GM21390 (cell line): ENCODE measurements around the gene ZDHHC8.

ENCODE experiments used
- ATAC-seq: cut with Tn5 transposase; IDR thresholded peaks from one replicate; pipeline ENCODE4 v1.9.1; 2021; ENCODE audit not compliant: unreplicated experiment

ZDHHC8 gene

DNA sequence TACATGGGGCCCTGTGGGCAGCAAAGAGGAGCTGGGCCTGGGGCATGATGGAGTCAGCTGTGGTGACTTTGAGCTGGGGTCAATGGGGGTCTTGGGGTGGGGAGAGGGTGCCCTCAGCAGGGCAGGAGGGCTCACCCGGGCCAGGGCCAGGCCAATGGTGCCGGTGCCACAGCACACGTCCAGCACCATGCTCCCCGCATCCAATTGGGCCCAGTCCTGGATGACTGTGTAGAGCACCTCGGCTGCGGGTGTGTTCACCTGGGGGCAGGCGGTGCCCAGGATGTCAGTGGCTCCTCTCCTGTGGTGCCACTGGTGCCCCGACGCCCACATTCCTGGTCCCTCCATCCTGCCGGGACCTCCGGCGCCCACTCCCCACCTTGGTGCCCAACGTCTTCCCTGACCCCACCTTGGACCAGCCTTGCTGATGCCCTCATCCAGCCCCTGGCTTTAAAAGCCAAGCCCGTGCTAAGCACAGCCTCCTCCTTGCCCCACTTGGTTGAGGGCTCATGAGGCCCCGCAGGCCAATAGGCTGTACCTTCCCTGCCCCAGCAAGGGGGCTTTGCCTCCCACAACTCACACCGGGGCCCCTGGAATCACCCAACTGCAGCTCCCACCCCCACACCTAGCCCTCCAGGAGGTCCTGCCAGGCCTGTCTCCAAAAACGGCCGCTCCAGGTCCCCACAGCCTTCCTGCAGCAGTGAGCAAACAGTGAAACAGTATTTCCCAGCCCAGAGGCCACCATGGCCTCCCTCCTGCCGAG lies 17.9 kb upstream of the ZDHHC8 start:
- ATAC-seq = no peak

DNA sequence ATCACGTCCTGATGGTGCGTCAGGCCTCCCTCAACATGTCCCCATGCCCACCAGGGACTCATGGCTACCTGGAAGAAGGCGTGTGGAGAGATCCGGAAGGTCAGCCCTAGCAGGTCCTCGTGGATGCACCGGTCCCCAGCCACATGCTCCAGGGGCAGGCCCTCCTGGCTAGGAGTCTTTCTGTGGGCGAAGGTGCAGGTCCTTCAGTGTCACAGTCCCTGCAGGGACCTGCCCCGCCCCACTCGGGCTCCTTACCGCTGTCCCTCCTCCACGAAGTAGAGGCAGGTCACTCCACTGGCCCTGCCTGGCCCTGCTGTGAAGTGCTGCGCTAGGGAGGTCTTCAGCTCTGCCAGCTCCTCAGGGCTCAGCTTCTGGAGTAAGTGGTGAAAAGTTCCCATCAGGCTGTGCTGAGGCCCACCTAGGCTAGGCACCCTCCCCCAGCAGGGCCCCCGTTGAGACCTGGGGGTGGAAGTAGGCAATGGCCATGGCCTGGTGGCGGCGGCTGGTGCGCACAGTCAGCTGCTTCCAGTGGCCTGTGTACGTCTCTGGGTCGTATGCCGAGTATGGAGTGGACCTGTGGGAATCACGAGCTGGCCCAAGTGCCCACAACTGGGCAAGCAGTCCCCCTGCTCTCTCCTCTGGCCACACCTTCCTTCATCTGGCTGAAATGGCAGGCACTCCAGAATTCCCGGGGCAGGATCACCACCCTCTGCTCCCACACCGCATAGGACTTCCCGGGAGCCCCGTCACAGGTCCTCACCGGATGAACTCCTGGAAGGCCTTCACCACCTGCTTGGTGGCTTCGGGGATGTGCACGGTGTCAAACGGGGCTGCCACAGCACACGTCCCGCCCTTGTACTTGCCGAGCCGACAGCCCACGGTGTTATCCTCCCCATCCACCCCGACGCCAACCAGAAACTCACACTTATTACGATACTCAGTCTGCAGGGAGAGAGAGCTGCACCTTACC lies 16.8 kb upstream of the ZDHHC8 start:
- no peak for ATAC-seq

DNA sequence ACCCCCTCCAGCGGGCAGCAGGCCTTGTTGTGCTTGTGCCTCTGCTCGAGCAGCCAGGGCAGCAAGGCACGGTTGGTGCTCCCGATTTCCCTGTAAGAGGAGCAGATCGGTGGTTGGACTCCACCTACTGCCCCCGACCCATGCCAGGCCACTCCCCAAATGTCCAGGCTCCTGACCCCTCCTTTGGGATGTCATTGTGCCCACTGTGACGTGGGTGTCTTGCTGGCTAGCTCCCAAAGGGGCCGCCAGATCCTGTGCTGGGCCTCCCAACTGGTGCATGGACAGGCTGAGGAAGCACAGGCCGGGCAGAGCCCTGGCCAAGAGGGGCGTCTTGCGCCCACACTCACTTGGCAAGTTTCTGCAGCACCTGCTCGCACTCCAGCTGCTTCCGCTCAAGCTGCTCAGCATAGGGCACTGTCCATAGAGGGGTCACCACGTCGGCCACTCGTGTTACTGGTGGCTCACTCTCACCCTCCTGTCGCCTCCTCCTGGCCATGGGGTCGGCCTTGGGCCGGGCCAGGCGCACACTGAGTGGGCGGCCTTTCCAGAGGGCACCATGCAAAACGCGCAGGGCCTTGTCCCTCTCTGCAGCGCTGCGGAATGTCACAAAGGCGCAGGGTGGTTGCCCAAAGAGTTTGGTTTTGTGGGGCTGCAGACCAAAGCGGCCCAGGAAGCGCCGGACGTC lies 15.8 kb upstream of the ZDHHC8 start, which contains the start of gene RANBP1:
TSS of gene RANBP1 (plus strand) at position 414 of the 685 bp plus-strand sequence. CDS start at position 495, 81 bp downstream.
- no peak for ATAC-seq

DNA sequence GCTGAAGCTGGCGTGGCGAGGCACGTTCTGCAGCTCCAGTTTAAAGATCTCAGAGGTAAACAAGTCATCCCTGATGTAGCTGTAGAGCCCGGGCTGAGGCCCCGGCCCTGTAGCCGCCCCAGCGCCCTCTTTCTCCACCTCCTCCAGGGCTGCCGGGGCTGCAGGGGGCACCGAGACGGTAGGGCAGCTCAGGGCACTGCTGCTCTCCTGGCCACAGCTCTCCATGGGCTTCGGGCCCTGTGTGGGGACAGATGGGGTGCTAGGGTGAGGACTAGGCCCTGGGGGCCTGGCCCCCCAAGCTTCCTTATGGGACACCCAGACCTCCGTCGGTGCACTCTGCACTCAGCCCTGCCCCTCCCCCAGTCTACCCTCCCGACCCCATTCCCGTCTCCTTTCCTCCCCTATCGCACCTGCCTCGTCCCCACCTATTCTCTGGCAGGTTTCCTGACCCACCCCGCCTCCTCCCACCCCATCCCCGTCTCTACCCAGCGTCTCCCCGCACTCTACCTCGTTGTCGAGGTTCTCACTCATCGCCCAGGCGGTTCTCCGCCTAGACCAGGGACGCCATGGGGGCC lies 15.1 kb upstream of the ZDHHC8 start:
- ATAC-seq = no peak

DNA sequence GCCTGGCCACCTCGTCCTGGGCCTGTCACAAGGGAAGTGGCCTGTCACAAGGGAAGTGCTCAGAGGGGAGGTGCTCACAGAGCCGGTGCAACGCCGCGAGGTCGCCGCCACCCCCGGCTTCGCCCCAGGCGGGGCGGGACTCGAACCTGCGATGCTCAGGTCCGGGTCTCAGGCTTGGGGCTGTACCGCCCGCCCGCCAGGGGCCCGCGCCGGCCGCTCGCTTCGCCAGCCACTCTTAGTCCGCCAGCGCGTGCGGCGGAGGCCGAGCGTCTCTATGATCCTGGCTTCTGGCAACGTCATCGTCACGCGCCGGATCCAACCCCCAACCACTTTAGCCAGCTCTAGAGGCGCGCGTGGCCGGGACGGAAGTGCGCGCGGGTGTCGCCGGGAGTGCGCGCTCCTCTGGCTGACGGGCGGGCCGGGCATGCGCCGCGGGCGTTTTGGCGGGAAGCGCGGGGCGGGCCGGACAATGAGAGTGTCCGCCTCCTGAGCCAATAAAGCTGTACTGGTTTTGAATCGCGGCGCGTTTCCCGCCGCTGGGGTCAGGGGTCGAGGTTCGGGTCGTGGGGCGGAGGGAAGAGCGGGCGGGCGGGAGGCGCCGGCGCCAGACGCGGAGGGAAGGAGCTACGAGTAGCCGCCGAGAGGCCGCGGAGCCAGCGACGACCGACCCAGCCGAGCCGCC lies 14.5 kb upstream of the ZDHHC8 start, which contains the start of gene TRMT2A:
TSS of gene TRMT2A (minus strand) at position 276 of the 682 bp plus-strand sequence. CDS start 320 bp downstream, outside the sequence.
- ATAC-seq = peak; percentile 59

DNA sequence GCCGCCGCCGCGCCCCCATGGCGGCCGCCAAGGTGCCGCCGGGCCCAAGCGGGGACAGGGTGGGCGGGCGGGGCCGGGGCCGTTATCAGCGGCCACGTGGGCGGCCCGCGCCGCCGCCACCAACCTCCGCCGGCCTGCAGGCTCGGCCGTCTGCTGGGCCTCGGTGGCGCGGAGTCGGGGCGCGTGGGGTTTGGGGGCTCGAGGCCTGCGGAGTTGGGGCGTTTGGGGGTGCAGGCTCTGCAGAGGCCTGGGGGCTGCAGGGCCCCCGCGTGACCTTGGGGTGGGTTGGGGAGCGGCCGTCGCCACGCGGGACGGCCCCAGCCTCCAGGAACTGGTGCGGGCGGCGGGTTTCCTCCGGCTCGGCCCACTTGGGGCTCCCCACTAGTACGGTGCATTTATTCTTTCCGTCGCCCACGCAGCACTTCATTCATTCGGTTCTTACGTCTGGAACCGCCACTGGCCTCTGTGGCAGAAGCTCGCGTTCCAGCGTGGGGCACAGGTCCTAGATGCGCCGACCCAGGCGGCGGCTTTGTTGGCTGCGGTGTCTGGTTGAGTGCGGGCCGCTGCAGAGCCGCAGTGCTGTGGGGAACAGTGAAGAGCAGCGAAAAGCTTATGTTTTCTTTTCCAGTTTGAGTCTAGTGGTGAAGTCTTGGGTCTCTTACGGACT lies 13.8 kb upstream of the ZDHHC8 start:
- ATAC-seq = peak; percentile 24

DNA sequence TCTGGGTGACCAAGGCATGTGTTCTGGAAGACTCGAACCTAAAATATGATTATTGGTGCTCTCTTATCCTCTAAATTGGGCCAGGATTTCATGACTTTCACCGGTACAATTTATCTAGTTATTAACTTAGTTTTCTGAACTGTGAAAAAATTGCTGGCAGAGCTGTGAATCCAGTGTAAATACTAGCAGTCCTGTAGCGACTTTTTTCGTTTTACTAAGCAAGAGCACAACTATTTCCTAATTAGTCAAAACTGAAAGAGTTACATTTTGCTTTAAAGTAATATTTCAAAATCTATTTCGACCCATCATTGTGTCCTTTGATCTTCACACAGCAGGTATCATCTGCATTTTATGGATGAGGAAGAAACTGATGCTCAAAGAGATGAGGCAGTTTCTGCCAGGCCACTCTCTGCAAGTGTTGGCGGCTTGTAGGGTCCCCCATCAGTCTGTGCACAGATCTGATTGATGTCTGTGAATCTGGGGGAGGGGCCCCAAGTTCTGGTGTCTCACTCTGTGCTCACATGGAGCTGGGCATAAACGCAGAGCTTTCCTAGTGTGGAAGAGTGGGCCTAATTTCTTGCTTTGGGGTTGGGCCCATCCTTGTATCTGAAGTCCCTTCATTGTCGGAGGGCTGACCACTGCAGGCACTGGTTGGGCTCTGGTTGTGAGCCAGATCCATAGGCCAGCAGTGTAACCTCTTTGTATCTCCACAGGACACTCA lies 13.1 kb upstream of the ZDHHC8 start:
- no peak for ATAC-seq

DNA sequence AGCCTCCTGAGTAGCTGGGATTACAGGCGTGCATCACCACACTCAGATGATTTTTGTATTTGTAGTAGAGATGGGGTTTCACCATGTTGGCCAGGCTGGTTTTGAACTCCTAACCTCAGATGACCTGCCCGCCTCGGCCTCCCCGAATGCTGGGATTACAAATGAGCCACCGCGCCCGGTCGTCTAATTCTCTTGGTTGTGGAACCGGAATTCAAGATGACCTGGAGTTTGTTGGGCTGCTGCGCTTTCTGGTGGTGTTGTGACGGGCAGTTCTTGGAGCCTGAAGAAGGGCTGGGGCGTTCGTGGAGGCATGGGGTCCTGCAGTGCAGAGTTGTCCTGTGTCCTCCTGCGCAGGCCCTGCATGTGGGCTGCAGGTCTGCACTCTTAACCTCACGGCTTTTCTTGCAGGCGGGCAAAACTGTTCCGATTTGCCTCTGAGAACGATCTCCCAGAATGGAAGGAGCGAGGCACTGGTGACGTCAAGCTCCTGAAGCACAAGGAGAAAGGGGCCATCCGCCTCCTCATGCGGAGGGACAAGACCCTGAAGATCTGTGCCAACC lies 9.7 kb upstream of the ZDHHC8 start:
- ATAC-seq = no peak

DNA sequence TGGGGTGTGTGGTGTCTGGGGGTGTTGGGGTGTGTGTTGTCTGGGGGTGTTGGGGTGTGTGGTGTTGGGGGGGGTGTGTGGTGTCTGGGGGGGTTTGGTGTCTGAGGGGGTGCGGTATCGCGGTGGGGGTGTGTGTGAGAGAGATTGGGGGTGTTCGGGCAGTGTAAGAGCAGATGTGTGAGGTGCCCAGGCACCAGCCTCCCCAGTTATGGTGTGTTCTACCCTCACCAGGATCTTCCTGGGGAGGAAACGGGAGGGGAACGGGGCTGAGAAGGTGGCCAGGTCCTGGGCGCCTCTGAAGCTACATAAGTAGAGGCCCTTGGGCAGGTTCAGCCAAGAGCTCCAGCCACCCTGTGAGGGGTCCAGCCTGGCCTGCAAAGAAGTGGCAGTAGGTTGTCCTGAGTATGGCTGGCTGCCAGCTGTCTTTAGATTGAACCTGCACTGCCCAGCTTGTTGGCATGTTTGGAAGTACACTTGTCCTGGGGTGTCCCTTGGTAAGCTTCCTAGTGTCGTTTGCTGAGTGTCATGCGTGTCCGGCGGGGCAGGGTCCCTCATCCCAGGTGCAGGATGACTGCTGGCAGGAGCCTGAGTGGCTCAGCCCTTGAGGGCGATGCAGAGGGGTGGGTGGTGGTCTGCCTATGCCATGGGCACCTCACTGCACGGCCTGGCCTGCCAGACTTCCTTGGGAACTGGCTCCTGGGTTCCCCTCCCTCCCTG lies 8.1 kb upstream of the ZDHHC8 start:
- no peak for ATAC-seq

DNA sequence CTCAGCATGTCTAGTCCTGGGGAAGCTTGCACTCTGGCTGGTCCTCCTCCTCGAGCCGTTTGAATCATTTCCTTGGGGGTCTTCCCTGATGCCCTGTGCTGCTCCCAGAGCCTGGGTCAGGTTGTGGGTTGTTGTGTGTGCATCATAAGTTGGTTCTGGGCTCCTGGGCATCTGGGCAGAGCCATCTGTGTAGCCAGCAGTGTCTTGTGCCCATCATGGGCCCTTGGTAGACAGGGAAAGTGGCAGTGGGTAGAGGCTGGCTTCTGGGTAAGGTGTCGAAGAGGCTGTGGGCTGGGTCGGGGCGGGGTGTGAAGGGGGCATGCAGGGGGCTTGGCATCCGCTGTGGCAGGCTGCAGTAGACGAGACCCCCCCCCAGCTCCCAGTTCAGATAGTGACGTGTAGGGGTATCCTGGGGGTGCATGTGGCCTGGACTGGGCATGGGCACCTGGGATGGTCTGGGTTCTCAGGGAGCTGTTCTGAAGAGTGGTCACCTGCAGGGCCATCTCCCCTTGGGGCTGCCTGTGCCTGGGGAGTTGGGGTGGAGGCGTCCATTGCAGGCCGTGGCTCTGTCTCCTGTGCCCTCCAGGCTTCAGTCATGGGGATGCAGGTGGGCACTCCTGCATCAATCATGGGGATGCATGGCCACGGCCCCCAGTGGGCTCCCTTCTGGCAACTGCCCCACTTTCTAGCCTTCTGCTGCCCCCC lies 7.4 kb upstream of the ZDHHC8 start:
- no peak for ATAC-seq

DNA sequence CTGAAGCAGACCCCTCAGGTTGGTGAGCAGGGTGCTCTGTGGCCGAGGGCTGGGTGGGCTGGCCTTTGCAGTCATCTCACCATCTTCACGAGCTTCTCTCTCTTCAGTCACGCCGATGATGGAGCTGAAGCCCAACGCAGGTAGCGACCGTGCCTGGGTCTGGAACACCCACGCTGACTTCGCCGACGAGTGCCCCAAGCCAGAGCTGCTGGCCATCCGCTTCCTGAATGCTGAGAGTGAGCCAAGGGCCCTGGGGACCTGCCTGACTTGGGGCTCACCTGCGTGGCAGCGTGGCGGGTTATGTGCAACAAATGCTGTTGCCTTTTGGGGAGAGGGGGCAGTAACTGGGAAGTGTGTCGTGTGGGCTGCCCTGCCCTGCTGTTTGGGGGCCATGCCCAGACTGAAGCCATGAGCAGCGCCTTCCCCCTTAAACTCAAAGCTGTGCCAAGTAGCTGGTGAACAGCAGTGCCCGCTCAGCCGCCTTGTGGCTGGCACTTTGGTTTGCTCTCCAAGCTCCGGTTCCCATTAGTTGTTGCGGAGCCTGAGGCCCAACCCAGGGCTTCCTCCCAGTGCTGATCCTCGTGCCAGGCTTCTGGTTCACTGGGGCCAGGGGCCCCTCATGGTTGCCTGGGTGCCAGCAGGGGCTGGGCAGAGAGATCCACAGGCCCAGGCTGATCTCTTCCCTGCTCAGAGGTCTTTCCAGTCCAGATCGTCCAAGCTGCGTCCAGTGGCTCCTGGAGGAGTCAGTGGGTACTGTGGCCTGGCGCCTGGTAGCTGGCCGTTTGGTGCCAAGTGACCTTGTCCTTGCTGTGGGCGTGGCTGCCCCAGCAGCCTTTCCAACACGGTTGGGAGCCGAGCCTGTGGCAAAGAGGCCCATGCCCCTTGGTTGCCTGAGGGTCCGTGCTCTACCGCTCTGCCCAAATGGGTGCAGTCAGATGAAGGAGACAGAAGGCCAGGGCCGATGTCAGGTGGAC lies 6.1 kb upstream of the ZDHHC8 start:
- ATAC-seq = no peak

DNA sequence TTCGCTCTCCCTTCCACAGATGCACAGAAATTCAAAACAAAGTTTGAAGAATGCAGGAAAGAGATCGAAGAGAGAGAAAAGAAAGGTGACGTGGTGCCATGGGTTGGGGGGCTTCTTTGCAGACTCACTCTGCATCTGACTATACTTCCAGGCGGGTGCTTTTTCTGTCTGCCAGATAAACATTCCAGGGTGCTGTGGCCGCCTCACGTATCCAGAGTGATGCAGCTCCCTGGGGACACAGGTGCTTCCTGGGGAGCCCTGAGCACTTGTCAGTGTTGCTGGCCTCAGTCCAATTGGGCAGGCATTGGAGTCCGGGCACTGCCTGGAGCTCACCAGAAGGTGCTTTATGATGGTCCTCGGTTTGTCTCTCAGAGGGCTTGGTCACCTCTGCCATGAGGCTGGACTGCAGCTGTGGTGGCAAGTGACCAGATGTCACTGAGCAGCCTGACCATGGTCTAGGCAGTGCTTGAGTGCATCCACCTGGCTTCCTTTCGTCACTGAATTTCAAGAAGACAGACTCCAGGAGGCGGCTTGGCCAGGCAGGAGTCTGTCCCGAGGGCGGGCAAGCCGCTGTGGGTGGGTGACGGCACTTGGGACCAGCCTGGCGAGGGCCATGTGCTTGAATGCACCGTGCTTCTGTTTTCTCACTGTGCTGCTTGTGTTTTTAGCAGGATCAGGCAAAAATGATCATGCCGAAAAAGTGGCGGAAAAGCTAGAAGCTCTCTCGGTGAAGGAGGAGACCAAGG lies 5.1 kb upstream of the ZDHHC8 start:
- no peak for ATAC-seq

DNA sequence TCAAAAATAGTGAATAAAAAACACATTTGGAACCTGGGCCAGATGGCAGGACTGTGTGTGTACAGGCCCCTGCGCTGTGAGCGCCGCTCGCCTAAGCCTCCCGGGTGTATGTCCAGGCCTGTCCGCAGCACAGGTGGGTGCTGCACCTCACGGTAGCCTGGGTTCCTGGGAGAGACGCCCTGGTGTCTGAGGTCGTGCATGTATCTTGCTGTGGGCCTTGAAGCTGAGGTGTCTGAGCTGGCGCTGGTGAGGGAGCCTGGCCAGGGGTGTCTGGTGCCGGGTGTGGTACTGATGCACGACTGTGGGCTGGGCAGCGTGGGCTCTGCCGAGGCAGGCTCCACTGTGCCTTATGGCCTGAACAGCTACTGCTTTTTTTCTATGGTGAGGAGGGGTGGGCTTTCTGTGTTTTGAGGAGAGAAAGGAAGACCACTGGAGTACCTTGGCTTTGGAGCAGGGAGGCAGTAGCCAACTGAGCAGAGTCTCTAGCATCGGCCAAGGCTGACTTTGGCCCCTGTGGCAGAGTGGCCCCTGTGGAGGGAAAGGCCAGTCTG lies 4.2 kb upstream of the ZDHHC8 start:
- ATAC-seq = no peak

DNA sequence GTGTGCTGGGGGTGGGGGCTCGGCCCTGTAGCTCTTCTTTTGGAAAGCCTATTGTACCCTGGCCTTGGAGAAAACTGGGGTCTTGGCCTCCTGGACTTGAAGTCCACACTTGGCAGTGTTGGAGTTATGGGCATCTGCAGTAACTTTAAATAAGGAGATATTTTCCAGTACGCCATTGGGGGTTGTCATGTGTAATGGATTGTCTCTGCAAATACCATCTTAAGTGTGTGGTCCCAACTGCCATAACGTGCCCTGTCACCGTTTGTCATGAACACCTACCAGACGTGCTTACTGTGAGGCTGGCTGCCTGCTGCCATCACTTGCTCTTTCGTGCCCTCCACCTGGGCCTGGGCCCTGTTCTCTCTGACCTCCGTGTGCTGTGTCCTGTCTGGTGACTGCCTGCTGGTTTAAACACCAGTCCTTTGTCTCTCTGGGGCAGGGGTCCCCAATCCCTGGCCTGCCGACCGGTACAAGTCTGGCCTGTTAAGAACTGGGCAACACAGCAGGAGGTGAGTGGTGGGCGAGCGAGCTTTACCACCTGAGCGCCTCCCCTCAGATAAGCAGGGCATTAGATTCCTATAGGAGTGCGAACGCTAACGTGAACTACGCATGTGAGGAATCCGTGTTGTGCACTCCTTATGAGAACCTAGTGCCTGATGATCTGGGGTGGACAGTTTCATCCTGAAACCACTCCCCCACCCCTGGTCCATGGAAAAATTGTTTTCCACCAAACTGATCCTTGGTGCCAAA lies 3.6 kb upstream of the ZDHHC8 start:
- no peak for ATAC-seq

DNA sequence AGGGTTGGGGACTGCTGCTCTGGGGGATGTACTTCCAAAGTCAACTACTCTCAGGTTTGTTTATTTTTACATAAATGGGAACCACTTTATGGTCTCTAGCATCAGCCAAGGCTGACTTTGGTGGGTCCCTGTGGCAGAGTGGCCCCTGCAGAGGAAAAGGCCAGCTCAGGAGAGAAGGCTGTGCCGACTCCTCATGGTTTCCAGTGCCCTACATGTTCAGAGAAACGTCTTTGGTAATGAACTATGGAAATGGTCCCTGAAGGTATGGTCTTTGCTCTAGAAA lies 3.0 kb upstream of the ZDHHC8 start:
- no peak for ATAC-seq
